Measurements from ENCODE around the gene TMTC1.

TMTC1 gene

DNA sequence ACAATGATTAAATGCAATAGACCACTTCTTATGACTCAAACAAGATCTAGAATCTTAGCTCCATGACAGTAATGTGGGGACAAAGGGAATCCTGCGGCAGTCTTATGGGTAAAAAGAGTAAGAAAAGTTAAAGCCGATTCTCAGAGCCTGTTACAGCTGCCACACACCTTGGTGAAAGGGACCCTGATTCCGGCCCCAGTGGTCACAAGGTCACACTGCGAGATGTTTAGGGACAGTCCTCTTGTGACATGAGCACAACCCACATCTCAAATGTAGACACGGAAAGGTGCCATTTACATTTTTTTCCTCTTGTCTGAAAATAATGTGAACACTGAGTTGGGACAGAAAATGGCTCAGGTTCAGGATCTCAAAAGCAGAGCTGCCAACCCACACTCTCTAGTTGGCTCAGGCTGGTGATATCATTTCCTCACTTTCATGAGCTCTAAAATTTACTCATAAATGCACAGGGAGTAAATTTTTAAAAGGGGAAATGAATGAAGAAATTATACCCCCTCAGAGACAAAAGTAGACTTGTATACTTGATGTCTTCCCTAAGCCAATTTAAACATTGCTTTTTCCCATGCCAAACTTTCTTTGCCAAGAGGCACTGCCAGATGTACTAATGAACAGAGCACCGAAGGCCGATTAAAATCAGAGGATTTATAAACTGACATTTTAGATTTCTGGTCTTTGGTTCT, 173.1 kb downstream of the TMTC1 start:
- DNase-seq, result peak; percentile 65

DNA sequence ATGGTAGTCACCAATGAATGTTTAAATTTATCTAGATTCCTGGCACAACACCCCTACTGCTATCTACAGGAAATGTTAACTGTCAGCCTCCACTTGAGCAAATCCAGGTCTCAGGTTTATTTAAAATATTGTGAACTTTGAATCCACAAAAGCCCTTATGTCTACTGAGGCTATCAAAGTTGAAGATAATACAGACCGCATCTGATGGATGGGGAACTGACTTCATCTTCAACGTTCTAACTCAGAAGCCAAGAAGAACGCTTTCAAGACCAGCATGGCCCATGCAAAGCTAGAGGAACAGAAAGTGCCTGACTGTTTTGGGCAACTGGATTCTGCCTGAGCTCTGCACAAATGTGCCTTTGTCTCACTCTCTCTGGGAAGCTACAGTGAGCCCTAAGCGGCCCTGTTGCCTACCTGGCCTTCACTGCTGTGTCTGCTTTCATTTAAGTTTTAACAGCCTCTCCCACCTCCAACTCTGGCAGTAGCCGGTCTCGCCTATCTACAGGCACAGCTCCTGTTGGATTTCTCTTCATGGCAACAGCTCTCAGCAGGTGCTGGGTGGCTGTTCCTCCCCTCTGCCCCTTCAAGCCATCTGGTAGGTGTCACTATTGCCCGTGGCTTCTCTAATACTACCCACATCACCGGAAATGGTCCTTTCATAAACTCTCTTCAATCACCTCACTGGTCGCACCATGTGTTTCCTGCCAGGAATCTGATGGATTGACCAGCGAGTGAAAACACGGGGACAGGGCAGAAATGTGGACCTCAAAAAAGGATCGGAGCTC, 174.1 kb downstream of the TMTC1 start:
- DNase-seq, result no peak

DNA sequence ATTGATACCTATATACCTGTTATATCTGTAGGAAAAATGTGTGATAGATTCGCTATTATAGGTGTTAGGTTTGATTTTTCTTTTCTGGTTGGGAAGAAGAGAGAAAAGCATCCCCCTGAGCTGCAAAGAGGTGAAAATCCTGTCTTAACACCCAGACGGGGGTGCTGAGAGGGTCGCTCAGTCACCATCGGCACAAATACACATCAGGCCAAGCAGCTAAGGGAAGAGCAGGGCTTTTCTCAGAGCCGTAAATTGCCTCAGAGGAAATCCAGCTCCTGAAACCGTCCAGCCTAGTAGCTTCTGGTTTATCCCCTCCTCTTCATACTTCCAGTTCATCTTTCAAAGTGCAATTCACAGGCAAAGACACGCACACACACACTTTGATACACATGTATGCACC, 175.2 kb downstream of the TMTC1 start:
- DNase-seq, result no peak

DNA sequence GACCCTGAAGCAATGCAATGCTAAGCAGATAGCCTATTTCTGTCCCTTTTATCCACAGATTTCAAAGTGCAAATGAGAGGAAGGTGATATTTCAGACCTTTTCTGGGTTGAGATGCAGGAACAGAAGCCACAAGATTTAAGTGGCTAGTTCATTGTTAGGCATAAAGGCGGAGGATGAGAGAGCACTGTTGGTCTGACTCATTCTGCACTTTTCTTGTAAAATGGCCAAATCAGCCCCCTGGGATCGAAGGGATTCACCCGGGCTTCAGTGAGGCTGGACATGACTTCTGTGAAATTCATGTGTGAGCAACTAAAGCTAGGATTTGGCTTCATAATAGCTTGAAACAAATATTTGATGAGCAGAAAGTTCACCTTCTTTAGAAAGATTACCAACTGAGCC, 184.4 kb downstream of the TMTC1 start:
- no peak for DNase-seq

DNA sequence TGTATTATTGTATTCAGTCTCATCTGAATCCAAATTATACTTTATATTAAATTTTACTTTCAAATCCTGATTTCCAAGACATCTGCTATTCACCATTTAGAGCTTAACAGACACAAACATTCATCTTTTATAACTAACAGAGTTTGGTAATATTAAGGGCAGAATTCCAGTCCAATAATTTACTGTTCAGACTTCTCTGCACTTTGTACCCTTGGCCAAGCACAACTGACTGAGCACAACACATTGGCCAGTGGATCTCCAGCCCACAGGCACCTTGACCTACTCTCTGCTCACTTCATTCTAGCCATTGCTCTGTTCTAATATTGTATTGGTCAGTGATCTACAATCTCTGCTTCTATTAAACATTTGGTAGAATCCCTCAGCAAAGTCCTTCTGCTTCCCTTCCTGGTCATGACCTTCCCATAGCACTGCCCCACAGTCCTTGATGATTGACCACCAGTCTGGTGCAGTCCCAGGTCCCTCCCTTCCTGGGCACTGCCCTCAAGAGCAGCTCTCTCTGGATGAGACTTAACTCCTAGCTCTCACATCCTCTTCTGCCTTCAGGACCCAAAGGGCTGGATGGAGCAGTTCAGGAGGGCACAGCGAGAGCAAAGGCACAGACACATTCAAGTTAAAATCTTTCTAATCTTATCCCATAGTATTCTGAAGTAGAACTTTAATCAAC, 188.5 kb downstream of the TMTC1 start:
- no peak for DNase-seq

DNA sequence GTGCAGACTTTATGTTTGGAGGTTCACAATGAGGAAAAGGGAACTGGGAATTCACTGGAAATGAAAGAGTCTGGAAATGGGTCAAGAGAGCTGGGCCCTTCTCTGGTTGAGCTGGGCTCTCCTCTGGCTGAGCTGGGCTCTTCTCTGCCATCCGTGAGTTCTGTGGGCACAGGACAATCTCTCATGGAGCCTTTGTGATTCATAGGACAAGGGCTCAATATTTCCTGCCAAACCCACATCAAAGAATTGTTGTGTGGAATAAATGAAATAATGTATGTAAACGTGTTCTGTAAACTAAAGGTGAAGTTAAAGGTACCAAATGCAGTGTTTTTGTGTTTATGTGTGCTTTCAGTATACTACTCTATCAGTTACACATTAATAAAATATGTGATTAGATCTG, 190.7 kb downstream of the TMTC1 start:
- no peak for DNase-seq

DNA sequence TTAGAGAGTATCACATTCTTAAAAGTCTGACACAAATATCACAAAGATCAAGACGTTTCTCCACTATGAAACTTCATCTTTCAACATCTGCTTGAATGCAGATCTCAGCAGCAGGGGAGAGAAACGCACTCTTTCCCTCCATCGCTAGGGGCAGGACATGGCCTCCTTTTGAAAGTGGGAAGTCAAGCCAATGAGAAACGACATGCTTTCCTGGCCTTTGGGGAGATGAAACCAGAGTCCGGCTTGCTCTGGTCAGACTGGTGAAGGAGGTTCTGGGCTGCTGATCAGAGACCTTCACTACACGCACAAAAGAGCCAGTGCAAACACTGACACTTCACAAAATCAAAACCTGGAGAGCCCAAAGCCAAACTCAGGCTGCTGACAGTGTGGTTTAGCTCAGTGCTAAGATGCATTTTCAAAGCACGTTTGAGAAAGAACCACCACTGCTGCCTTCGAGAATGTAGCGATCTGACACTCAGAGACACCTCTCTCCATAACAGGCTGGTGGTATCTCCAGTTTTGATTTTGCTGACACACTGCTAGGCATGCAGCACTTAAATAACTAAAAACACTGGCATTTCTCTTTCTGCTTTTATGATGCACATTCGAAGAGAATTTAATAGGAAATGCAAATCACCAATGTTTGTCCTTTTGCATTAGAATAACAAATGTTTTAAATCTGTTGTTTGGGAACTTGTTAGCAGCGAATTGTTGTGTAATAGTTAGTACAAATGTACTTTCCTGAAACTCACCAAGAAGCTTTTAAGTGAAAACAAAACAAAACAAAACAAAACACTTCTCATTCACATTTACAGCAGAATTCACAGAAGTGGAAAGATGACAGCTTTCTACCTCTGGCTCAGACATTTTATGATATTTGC, 192.4 kb downstream of the TMTC1 start:
- peak; percentile 63 for DNase-seq

DNA sequence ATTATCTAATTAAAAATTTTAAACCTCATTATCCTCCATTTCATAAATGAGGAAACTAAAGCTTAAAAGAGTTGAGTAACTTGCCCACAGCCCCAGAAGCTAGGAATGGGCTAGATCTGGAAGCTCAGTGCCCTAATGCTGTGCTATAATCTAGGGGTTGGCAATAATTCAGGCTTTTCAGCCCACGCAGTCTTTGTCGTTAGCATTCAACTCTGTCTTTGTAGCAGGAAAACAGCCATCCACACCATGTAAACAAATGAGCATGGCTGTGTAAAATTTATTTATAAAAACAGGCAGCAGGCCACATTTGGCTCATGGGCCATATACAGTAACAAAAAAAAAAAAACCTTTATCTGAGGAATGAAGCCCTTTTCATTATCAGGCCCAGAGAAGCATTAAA, 193.9 kb downstream of the TMTC1 start:
- DNase-seq, result no peak

DNA sequence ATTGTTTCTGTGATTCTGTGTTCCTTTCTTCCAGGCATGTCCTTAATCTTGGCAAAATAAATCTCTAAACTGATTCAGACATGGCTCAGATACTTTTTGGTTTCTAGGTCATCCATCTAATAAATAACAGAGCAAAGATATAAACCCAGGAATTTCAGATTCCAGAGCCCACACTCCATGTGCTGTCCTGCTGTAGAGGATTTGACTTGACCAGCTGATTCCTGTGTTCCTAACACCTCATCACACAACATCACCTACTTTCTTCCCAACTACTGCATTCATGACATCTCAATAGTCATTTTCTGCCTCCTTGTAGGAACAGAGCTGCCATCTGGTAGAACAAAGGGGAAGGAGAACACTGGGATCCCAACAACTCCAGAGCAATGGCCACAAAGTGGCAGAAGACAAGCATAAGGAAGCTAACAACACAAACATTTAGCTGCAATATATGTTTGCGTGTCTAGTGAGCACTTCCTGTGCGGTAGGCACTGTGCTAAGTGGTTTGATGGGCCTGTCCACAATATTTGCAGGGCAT, 194.4 kb downstream of the TMTC1 start:
- no peak for DNase-seq

DNA sequence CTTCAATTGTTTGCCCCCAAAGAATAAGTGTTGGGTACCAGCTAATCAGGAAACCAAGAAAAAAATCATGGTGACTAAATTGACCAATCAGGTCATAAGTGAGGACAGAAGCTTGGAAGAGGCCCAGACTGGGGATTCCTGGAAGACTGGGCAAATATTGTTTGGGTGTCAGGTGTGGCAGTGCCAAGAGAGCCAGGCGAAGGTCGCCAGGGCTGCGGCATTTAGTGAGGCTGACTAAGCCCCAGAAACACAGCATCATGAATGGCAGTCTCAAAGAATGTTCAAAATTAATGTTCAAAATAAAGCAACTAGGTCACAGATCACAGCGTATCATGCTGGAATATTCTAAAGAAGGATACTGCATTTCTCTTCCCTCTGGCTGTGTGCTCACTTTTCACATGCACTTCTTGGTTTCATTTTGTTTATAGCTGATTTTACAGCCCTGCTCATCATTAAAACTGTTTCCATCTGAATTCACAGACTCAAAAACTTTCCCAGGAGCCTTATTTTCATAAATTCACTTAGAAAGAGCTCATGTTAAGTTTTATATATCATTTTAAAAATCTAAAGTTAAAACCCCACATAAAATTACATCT, 201.0 kb downstream of the TMTC1 start:
- no peak for DNase-seq

DNA sequence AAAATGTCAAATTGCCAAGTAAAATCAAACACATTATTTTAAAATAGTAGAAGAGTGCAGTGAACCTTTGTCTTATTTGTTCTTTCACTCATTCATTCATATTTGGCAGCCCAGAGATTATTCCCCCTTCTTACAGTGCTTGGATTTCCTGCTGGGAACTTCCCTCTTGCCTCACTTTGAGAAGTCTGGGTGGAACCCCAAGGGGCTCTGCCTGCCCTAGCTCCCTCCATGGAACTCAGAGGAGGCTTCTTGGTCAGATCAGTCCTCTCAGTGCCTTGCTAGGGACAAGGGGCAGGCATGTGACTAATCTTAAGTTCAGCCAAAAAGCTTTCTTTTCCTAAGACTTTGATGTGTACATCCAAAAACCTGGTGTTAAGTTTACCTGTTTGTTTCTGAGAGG, 201.6 kb downstream of the TMTC1 start:
- no peak for DNase-seq

DNA sequence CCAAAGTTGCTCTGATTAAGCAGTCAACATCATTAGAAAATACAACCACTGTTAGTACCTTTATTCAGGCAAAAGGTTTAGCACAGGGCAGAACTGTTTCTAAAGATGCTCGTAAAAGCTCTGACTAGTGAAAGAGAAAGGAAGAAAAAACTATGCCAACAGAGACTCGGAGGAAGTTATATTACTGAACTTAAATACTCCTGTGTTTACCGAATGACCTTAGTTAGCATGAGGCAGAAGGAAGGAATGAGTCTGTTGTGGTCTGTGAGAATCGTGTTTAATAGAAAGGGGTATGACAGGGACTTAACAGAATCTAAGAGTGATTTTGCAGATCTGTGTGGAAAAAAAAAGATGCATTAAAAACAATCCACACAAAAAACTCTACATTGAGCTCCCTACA, 202.1 kb downstream of the TMTC1 start:
- DNase-seq, result no peak

DNA sequence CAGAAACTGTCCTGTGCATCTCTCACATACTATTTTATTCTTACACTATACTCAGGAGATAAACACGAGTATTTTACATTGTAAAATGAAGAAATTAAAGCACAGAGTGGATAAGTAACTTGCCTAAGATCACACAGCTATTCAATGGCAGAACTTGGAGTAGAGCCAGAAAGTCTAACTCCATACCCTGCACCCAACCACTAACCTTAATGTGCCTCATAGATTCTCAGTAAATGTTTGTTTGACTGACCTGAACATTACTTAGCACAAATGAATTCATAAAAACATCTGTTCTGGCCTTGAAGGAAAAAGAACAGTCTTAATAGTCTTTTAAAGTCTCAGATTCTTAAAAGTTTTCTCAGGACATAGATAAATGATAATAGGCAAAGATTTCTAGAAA, 202.8 kb downstream of the TMTC1 start:
- no peak for DNase-seq

DNA sequence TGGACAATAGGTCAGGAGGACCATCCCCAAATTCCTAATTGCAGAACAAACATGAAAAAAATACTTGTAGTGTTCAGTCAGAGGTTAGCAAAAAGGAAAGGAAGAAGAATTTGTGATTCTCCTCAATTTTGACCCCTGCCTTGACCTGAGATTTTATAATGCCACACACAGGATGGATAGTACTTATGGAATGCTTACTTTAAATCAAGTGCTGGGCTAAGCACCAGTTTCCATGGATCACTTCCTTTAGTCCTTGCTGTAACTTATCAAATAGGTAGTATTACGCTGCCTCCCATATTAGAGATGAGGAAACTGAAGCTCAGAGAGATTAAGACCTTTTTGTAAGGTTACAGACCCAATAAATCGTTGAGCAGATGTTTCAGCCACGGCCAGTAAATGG, 205.0 kb downstream of the TMTC1 start:
- no peak for DNase-seq

DNA sequence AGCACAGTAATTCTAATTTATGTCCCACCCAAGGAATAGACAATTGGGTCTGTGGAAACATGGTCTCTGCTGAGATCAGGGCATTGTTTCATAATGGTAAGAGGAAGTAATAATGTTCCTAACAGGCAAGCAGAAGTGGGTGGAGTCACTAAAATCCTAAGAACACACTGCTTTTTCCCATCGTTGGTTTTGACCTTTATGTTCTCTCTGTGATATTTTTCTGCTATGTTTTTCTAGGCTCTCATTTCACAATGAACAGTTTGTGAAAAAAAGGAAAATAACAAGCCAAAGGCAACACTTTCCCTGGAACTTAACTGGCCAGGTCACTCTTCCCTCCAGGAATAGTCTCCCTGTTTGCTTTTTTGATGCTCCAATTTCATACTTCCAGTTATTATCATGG, 205.7 kb downstream of the TMTC1 start:
- no peak for DNase-seq

DNA sequence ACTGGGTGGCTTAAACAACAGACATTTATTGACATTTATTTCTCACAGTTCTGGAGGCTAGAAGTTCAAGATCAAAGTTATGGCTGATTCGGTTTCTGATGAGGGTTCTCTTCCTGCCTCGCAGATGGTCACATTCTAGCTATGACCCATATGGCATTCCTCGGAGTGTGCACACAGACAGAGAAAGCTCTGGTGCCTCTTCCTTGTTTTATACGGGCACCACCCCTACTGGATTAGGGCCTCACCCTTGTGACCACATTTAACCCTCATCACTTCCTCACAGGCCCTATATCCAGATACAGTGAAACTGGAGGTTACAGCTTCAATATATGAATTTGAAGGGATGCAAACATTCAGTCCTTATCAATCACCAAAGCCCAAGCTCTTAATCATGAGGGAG, 209.2 kb downstream of the TMTC1 start:
- DNase-seq, result no peak

DNA sequence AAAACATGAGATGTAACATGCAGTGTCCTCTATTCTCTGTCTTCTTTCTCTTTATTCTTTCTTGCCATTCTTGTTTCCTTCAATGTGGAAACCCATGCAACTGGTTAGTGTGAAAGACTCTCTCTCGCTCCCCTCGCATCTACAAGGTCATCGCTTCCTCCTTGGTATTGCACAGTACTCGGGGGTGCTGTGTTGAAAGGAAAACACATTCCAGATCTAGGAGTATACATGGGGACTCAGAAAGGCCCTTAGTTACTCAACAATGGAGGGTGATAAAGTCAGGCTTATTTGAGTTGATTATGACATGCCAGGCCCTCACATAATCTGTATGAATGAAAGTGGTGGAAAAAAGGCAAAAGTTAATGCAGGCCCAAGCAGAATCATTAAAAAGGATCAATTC, 210.8 kb downstream of the TMTC1 start:
- DNase-seq, result no peak

DNA sequence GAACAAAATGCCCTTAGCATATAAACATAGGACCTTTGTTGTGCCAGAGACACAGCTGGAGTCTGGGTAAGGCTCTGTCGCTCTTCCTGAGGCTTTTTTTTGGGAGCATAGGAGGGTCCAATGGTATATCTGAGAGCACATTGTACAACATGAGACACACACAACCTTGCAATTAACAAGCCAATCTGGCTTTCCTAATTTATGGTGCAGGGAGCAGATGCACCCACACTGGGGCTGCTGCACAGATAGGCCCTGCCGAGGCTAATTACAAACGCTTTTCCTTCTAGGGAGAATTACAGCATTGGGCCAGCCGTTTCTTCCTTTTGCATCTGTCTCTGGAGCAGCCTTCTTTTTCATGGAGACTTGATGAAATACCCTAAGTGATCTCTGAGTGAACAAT, 211.3 kb downstream of the TMTC1 start:
- DNase-seq, result no peak

DNA sequence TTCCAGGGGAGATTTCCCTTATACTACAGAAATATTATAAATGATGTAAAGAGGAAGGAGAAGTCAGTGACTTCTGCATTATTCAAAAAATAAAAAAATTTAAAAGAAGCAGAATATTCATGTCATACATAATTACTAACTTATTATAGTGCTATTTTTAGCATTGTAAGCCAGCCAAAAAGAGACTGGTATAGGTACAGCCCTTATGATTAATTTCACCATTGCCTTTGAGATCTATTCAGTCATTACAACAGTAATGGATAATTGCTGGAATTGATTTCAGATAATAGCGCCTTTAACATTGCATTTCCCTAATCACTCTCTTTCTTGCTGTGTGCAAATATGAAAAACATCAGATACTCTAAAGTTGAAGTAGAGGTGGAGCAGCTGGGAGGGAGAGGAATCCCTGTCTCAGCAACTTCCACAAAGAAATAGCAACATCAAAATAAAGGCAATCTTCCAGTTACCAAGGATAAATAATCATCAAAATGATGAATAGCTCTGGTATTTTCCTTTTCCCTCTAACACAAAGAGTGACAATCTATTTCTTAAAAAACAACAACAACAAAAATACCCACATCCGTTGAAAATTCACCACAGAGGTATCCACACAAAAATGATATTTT, 214.5 kb downstream of the TMTC1 start:
- DNase-seq, result no peak

DNA sequence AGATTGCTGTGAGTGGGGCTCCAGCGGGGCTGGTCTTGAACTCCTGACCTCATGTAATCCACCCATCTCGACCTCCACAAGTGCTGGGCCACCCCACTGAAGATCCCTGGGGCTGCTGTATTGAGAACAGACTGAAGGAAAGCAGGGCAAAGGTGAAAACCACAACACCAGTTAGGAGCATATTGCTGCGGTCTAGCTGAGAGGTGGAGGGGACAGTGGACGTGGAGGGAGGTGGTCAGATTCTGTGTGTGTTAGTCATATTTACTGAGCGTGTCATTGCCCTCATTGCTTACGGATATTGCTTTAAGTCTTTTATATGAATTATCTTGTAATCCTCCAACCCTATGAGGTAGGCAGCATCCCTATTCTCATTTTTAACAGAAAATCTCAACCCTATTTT, 217.3 kb downstream of the TMTC1 start:
- DNase-seq, result no peak

DNA sequence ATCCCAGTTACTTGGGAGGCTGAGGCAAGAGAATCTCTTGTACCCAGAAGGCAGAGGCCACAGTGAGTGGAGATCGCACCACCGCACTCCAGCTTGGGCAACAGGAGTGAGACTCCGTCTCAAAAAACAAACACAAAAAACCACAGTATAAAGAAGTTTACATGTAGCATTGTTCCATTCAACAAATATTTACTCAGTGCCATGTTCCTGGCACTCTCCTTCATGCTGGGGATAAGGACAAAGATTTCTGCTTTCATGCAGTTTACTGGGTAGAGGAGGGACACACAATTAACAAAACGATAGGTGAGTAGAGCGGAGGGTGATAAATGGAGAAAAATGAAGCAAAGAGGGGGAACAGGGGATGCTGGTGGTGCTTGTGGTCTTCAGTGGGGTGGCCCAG, 218.0 kb downstream of the TMTC1 start:
- no peak for DNase-seq

DNA sequence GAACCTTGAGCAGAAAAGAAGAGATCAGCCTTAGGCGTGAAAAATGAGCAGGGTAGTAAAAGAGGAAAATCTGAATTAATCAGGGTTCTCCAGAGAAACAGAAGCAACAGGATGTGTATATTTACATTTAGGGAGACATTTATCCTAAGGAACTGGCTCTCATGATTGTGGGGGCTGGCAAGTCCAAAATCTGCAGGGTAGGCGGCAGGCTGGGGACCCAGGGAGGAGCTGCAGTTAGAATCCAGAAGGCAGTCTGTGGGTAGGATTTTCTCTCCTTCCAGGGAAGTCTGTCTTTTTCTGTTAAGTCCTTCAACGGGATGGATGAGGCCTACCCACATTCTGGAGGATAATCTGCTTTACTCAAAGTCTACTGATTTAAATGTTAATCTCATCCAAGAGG, 218.8 kb downstream of the TMTC1 start:
- DNase-seq, result no peak
